NCI-H187 treated with DMSO at 0.1 percent for 48 hours (cell line): ENCODE measurements around the gene STPG2.
A peak's percentile ranks its signal among the peaks of the same experiment; 100 is the strongest.

Experiments
- DNase-seq: peaks from one replicate; lab custom pipeline; 2025; lab: John Stamatoyannopoulos, UW

The STPG2 gene

DNA sequence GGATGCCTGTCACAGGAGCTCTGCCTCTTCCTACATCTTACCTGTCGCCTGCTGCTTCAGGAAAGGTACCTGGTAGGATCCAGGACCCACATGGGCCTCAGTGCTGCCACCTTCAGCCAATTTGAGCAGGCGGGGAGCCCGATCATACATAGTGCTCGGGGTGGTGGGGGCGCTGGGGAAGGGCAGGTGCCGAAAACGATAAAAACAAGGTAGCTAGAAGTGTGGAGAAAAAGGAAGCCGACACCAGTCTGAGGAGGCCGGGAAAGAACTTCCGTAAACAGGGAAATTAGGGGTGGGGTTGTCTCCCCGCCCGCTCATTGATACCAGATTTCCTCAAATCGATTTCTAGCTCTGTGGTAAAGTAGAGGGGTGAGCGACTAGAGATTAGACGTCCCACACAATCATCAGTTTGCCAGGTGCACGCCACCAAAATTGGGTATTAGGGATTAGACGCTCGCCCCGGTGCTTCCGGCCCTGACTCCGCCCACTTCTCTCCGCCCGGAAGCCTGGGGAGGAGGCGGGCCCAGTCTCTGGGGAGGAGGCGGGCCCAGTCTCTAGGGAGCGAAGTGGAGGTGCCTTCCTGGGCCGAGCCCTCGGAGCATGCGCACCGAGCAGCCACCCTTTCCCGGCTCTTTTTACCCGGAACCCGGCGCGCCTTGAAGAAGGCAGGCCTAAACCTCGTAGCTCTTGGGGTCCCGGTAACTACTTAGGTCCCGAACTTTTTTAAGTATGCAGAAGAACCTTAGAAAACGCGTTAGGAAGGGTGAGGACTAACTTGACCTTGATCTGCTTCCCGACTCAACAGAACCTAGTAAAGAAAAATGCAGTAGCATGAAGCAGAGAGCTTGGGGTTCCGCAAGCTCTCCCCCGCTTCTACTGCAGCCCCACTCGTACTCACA, at the start of gene STPG2:
STPG2 (minus strand) TSS at position 476 of the 899 bp plus-strand sequence.
- peak; percentile 38 for DNase-seq

DNA sequence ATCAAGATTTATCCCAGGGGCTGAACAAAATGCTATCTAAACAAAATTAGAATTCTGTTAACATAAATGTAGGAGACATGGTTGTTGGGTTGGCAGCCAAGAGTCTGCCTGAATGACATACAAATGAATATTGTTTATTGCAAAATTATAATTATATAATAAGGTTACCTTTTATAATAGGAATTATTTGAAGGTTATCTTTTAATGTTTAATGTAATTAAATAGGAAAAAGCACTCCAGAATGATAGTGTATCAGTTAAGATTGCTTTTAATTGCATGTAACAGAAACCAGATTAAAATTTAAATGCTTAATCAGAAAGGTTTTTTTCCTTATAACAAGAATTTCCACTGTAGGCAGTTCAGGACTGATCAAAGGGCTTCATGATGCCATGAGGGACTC, 42.0 kb upstream of the STPG2 start:
- DNase-seq = no peak

DNA sequence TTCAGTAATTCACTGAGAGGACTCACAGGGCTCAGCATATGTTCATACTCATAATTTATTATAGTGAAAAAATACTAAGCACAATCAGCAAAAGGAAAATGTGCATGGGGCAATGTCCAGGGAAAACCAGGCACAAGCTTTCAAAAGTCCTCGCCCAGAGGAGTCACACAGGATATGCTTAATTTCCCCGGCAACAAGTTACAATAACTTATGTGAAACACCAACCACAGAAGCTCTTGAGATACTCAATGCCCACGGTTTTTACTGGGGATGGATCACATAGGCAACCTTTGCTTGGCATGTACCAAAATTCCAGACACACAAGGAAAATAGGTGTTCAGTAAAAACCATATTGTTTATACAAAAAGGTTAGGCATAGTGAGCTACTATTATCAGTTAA, 38.5 kb upstream of the STPG2 start:
- no peak for DNase-seq

DNA sequence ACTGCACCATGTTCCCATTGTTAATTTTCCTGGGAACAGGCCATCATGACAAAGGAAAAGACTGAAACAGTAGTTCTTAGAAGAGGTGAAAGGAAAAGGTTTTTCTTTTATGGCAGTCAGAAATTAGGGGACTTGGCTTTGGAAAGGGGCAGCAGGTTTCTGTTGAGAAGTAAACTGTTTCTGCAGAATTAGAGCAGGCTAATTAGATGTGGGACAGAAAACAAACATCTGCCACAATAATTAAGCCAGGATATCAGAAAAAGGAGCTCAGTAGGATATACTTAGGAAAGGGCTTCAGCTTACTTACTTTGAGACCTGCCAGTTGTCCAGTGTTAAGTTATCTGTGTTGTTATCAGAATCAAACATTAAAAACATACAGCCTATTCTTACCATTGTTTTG, 36.7 kb upstream of the STPG2 start:
- DNase-seq = no peak

GRCh38 chr4:98176531-98176930, 33.3 kb upstream of the STPG2 start:
- DNase-seq = no peak

DNA sequence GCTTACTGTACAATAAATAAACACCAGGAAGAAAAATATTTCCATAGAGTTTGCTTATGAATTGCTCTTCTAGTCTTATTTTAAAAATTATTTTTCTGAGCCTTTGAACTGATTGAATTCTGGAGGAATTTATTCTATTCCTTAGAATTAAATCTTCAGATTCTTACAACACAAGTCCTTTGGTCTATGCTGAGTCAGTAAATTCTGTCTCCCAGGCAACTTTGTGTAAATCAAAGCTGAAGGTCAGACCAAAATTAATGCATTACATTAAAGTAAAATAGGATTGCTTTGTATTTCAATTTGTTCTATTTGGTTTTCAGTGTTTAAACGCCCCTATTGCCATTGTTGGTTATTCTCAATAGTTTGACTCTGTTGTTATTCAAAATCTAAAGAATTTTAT, 26.8 kb upstream of the STPG2 start:
- no peak for DNase-seq

- no peak for DNase-seq
Measured at GRCh38 chr4:98166731-98167041, 23.4 kb upstream of the STPG2 start.

DNA sequence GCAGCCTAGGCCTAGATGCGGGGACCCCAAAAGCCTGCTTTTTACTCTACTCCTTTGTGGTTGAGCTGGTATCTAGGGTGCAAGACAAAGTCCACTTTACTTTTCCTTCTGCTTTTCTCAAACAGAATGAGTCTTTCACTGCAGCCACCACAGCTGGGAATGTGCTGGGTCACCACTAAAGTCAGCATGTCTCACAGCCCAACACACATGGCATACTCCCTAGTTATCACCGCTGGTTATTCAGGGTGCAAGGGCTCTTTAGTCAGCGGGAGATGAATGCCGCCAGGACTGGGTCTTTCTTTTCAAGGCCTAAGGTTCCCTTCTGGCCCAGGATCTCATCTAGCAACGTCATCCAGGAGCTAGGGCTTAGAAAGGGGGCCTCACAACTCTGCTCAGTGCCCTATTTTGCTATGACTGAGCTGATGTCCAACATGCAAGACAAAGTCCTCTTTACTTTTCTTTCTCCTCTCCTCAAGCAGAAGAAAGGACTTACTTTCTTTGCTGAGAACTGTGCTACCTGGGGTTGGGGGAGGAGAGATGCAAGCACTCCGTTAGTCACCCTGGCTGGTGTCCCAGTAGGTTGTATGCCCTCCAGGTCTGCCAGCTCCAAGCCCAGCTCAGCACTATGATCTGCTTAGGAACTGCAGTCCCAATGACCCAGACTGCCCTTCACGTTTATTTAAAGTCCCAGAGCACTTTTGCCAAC, 22.9 kb upstream of the STPG2 start:
- no peak for DNase-seq

DNA sequence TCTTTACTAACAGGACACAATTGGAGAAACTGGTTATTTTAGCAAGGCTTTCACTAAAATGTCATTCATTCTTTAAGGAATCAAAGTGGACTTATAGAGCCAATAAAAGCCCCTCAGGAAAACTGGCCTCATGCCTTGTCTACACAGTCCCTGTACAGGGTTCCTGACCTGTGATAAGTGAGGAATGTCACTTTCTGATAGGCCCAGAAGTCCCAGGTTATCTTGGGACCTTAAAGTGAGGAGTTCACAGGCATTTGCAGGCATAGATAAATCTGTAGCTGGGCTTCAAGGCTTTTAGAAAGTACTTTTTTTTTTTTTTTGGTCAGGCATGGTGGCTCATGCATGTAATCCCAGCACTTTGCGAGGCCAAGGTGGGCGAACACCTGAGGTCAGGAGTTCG, 19.4 kb upstream of the STPG2 start:
- no peak for DNase-seq

DNA sequence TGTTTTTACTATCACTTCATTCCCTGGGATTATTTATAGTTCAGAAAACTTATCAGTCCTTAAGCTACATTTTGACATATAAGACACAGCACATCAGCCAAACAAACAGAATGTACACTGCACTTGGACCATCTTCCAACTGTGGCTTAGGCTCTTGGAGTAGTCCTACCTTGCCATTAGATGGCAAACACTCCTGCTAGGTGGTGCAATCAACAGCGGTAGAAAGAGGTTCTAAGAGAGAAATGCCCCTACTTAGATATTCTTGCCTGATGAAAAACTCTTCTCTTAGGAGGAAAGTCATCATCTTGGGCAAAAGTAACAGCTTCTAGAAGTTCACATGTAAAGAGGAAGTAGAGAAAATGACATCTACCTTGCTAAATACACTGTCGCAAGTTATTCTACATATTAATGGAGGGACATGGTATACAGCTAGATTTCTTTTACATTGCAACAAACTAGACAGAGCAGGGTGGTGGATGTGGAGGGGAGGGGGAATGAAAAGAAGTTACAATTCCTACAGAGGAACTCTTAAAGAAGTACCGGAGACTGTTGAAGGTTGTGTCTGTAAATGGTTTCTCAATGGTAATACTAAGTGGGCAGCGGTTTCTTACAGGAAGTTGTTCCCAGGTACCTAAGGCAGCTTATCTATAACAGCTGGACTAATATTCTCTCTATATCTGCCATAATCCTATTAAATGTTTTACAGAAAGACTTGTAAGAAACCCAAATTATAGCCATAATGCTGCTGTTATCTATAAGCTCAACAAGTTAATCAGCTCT, 8.1 kb upstream of the STPG2 start:
- DNase-seq = no peak

DNA sequence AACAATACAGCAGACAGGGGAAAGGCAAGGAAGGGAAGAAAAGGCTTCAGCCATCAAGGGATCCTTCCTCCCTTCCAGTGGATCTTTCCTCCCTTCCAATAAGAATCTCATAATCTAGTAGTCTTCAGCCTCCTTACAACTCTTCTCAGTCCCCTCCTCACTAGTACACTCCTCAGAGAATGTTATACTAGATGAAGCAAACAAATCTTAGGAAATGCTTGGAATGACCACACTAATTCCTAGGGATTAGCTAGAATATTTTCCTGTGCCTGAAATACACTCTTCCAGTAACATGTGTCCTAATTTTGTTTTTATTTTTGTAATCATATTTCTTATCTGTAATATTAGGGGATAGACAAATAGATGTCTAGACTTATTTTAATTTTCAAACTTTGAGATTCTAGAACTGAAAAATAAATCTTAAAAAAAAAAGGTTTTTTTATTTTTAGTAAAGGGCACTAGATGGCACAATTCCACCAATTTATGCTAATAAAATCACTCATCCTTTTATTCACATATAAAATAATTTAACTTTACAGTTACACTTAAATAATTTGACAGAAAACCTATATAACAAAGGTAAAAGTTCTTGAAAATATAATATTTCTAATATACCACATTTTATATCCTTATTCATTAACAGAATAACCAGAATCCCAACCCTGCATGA, 7.0 kb upstream of the STPG2 start:
- DNase-seq = no peak

DNA sequence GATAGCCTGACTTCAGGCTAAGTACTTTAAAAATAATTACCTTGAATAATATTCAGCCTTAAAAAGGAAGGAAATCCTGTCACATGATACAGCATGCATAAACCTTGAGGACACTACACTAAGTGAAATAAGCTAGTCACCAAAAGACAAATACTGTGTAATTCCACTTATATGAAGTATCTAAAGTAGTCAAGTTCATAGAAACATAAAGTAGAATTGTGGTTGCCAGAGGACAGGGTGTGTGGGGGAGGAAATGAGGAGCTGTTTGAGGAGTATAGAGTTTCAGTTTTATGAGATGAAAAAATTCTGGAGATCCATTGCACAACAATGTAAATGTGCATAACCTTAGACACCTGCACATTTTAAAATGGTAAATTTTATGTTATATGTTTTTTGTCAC, 5.6 kb upstream of the STPG2 start:
- DNase-seq = no peak

DNA sequence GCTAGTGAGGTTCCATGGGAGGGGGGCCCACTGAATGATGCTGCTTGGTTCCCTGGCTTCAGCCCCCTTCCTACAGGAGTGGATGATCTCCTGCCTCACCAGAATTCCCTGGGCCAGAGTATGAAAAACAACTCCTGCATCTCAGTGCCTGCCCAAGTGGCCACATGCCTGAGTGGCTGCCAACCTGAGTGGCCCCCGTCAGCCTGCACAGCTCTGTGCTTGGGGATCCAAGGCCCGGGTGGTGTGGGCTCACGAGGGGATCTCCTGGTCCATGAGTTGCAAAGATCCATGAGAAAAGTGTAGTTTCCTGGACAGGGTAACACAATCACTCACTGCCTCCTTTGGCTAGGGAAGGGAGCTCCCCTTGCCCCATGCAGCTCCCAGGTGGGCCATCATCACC, 17.1 kb downstream of the STPG2 start:
- no peak for DNase-seq

GRCh38 chr4:98125585-98125984, 17.7 kb downstream of the STPG2 start:
- DNase-seq = no peak

DNA sequence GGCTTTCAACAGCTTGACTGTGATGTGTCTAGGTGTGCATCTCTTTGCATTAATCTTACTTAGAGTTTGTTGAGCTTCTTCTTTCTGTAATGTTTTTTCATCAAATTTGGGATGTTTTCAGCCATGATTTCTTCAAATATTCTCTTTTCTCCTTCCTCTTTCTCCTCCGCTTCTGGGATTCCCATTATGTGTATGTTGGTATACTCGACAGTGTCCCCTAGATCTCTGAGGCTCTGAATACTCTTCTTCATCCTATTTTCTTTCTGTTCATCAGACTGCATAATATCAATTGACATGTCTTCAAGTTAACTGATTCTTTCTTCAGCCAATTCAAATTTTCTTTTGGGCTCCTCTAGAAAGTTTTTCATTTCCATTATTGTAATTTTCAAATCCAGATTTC, 25.9 kb downstream of the STPG2 start:
- DNase-seq = no peak

- DNase-seq = no peak
Measured at GRCh38 chr4:98113012-98113411, 30.3 kb downstream of the STPG2 start.

DNA sequence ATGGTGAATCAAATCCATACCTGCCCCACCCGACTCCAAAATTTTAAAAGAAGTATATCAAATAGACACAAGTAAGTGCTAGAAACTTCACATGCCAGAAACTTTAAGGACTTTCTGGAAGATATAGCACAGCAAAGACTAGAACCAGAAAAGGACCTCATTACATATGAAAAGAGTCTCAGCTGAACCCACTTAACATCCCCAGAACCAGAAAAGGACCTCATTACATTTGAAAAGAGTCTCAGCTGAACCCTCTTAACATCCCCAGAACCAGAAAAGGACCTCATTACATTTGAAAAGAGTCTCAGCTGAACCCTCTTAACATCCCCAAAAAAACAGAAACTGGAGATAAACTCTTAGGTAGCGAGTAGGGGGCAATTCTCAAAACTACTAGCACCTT, 32.3 kb downstream of the STPG2 start:
- no peak for DNase-seq

GRCh38 chr4:98110214-98110613, 33.1 kb downstream of the STPG2 start:
- DNase-seq = peak; percentile 39

GRCh38 chr4:98102660-98103059, 40.6 kb downstream of the STPG2 start:
- DNase-seq = no peak

DNA sequence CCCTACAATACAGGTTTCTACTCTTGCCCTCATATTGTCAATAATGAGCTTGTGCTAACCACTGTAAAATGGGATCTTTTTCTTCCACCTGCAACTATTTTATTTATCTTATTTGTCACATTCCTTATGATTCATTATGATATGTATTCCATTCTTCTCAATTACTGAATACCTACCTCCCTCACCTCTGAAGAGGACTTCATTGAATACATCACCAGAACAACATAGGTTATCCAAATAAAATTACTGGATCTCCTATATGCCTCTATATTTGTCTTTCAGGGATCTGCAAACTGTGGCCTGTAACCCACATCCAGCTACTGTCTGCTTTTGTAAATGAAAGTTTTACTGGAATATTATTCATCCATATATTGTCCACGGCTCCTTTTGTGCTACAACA, 41.3 kb downstream of the STPG2 start:
- DNase-seq = no peak

GRCh38 chr4:98098764-98099163, 44.5 kb downstream of the STPG2 start:
- no peak for DNase-seq

DNA sequence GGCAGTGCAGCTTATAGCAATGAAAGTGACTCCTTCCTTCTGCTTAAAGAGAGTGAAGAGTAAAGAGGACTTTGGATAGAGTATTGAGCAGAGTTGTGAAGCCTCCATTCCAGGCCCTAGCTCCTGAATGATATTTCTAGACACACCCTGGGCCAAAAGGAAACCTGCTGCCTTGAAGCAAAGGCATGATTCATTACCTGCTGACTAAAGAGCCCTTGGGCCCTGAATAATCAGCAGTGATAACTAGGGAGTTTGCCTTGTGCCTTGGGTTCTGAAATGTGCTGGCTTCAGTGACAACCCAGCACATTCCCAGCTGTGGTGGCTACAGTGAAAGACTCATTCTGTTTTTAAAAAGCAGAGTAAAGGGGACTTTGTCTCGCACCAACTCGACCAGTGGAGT, 49.2 kb downstream of the STPG2 start:
- no peak for DNase-seq
